WI38 (cell line): ENCODE data around the gene CTRB2.

Source experiments
- H3K4me3 ChIP-seq: 2 replicates; pipeline ENCODE4 v1.5.1; 2011; ENCODE audit warnings: low read depth, mild to moderate bottlenecking, control low read depth, low read length
- CTCF ChIP-seq: IDR thresholded peaks from 2 replicates; pipeline ENCODE4 v1.5.1; 2012; ENCODE audit warnings: low read depth, mild to moderate bottlenecking, control low read depth, low read length

CTRB2 gene

GRCh38 chr16:75203667-75204409 is 3.1 kb downstream of the CTRB2 start:
- H3K4me3 ChIP-seq, result no peak overlapping the region
- no peak for TF ChIP-seq CTCF

GRCh38 chr16:75203096-75203495 is 3.9 kb downstream of the CTRB2 start:
- no peak for TF ChIP-seq CTCF
- H3K4me3 ChIP-seq, result no peak overlapping the region

GRCh38 chr16:75202069-75202590 is 4.8 kb downstream of the CTRB2 start:
- no peak for TF ChIP-seq CTCF
- H3K4me3 ChIP-seq, result no peak overlapping the region

- H3K4me3 ChIP-seq, result no peak overlapping the region; the same call in 1 of the 2 replicates
- TF ChIP-seq CTCF, result no peak
Observed at GRCh38 chr16:75198135-75198600, 8.8 kb downstream of the CTRB2 start.

- H3K4me3 ChIP-seq, result no peak overlapping the region
- TF ChIP-seq CTCF, result no peak
Observed at GRCh38 chr16:75197522-75198134, 9.3 kb downstream of the CTRB2 start.

GRCh38 chr16:75196836-75197235 is 10.1 kb downstream of the CTRB2 start:
- no peak overlapping the region for H3K4me3 ChIP-seq
- TF ChIP-seq CTCF, result no peak
